Activated CD8-positive, alpha-beta T cell treated with anti-CD3 and anti-CD28 coated beads, Interleukin-2, amount 10 ng/mL, durations not matched to agents 7 days and 5 days (primary cell): Measurements from ENCODE around the gene TUFM. TPM values are rescaled to one million over a fixed set of nuclear protein-coding genes. Genes with fewer than 3 reads are reported as not detected.
A peak's percentile ranks its signal among the peaks of the same experiment; 100 is the strongest.
"Not testable (repeated sequence)": the region's sequence is repeated elsewhere in the genome, so short reads cannot be mapped to it uniquely, and the experiment has no call there.

Experiments used
- ATAC-seq: fragments of 150-1000 bp; cut with Tn5 transposase; one replicate; pipeline ENCODE4 v1.10.0; 2021; ENCODE audit warnings: moderate library complexity
- CTCF ChIA-PET: fragments of 350-600 bp; sonication (Branson Sonifier 250); formaldehyde crosslinking; loops from one replicate; lab custom pipeline; 2021; ENCODE audit warnings: antibody characterized with exemption; lab: Charles Lee
- POLR2A ChIA-PET: fragments of 350-600 bp; sonication (Branson Sonifier 250); formaldehyde crosslinking; loops from one replicate; lab custom pipeline; 2021; ENCODE audit warnings: antibody characterized with exemption; lab: Charles Lee
- DNase-seq: peaks from one replicate; pipeline ENCODE4 v3.0.0-alpha.2; 2020
- H3K27ac Mint-ChIP-seq: one replicate; pipeline ENCODE4 v1.8.0; 2021; ENCODE audit warnings: mild to moderate bottlenecking, mixed read lengths
- H3K27me3 Mint-ChIP-seq: one replicate; pipeline ENCODE4 v1.8.0; 2021; ENCODE audit warnings: low read depth, mixed read lengths
- H3K36me3 Mint-ChIP-seq: one replicate; pipeline ENCODE4 v1.8.0; 2021; ENCODE audit warnings: low read depth, mixed read lengths
- H3K4me1 Mint-ChIP-seq: one replicate; pipeline ENCODE4 v1.8.0; 2021; ENCODE audit warnings: low read depth, mixed read lengths
- H3K4me3 Mint-ChIP-seq: one replicate; pipeline ENCODE4 v1.8.0; 2021; ENCODE audit warnings: mild to moderate bottlenecking, mixed read lengths
- H3K9me3 Mint-ChIP-seq: one replicate; pipeline ENCODE4 v1.8.0; 2022; ENCODE audit warnings: mixed read lengths; ENCODE audit not compliant: insufficient read depth
- total RNA-seq, 2 experiments: library from RNA; stranded (reverse); gene quantifications; one replicate each; pipeline ENCODE4 v1.2.3, GENCODE V29; 2021

The TUFM gene
- total RNA-seq, 2 experiments from 2014 or later = 150 to 153 TPM

DNA sequence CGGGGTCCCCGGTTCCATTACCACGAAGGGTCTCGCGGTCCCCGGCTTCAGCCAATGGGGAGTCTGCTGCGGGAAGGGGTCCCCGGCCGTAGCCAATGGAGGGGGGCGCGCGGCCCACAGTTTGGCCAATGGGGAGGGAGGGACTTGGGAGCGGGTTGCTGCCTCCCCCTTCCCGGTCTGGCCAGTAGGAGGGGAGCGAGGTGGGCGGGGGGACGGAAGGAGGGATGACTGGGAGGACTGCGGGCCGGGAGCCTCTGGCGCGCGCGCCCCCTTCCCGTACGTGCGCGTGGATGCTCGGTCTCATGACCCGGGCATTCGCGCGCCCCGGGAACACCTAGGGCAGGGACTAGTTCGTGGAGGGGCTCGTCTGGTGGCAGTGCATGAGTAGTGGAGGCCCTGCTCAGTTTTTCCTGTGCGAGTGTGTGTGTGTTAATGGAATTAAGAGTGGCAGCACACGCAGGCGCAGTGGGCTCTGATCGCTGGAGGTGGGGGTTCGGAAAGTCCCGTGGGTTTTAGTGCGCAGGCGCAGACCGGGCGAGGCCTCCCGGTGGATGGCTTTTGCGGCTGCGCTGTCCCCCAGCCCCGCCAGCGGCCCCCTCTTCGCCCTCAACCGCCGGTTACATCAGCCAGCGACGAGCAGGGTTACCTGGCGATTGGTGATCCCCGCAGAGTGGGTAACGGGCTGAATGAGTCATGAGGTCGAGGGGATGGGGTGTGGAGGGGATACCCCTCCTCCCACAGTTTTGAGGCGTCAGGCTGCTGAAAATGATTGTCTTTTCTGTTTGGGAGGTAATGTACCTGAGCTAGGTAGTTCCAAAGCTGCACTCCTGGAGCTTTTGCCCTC, 22.1 kb downstream of the TUFM start:
- Mint-ChIP-seq H3K27ac (peak overlapping the region; percentile 96), H3K36me3 (peaks cover 56% of the 10 kb centered on the region), H3K27me3 (no peaks in the 10 kb centered on the region), H3K4me3 (peak overlapping the region; percentile 93), H3K9me3 (no peaks in the 10 kb centered on the region), H3K4me1 (peaks cover 45% of the 10 kb centered on the region)
- peak; percentile 98 for DNase-seq
- ChIA-PET POLR2A (interaction anchor here (0.6 to 4.0 kb wide), 10 partner anchors 8 to 1715 kb away, joined by 3 to 49 read pairs (median 6); partner anchors contain the start of genes CLN3, SH2B1 and TUFM), CTCF (interaction anchor here (1.0 to 4.6 kb wide), 2 partner anchors 23 to 121 kb away, joined by 3 to 27 read pairs; partner anchors contain the start of gene TUFM)
- ATAC-seq = peak; percentile 76

DNA sequence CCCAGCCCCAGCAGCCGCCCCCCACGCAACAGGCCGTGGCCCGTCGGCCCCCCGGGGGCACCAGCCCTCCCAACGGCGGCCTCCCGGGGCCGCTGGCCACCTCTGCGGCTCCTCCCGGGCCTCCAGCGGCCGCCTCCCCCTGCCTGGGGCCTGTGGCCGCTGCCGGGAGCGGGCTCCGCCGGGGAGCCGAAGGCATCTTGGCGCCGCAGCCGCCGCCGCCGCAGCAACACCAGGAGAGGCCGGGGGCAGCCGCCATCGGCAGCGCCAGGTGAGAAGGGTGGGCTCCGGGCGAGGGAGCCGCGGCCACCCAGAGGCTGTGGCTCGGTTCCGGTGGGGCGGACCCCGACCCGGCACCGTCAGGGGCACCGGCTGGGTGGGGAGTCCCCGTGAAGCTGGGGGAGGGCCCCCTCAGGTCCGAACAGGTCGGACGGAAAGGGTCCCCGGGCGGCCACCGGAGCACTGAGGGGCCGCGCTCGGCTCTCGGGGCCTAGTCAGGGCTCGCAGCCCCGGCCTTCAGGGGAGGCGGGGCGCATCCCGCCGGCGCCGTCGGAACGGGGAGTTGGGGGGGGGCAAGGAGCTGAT, 22.8 kb downstream of the TUFM start:
- ChIA-PET POLR2A (interaction anchor here (0.6 to 4.0 kb wide), 19 partner anchors 8 to 1716 kb away, joined by 3 to 49 read pairs (median 5); partner anchors contain the start of genes APOBR, CLN3, NFATC2IP and SH2B1), CTCF (interaction anchor here (1.0 to 4.6 kb wide), 2 partner anchors 23 to 121 kb away, joined by 3 to 27 read pairs; partner anchors contain the start of gene TUFM)
- Mint-ChIP-seq H3K27ac (peak overlapping the region; percentile 96), H3K27me3 (no peaks in the 10 kb centered on the region), H3K36me3 (peaks cover 53% of the 10 kb centered on the region), H3K4me3 (peak overlapping the region; percentile 93), H3K9me3 (no peaks in the 10 kb centered on the region), H3K4me1 (peaks cover 44% of the 10 kb centered on the region)
- DNase-seq (no peak), ATAC-seq (peak; percentile 35)

DNA sequence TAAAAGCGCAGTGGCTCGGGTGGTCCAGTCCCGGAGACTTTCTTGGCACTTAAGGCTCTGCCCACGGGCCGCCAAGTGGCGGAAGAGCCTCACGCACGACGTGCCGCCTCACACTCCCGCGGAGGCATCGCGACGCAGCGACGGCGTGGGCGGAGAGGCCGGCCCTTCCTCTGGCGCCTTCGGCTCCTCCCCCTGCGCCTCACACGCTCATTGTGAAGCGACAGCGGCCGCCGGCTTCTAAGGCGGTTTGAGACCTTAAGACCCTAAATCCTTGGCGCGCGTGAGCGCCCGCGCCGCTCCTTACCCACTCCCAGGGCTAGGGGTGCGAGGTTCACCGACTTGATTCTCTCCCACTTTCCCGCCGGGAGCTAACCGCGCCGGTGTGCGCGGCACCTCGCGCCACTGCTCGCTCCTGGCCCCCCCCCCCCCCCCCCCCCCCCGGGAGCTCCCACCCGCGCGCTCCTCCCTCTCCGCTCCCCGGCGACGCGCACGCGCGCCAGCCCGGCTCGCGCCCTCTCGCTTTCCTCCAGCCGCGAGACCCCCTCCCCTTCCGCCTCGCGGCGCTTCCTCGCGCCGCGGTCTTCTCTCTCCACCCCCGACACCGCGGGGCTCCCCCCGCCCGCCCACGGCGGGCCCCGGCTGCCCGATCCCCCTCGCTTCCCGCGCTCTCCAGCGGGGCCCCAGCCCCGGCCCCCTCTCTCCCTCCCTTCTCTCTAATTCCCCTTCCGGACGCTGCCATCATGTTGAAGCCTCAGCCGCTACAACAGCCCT, 23.4 kb downstream of the TUFM start, which contains the start of gene ATXN2L:
Gene ATXN2L (plus strand): TSS at position 480 of the 771 bp plus-strand sequence. CDS start 261 bp downstream, at position 741.
- CTCF ChIA-PET = interaction anchor here (1.1 to 4.6 kb wide), 2 partner anchors 22 to 122 kb away, joined by 3 to 27 read pairs; no protein-coding TSS in a partner anchor
- ATAC-seq = peak; percentile 62
- H3K9me3 Mint-ChIP-seq = no peaks in the 10 kb centered on the region

DNA sequence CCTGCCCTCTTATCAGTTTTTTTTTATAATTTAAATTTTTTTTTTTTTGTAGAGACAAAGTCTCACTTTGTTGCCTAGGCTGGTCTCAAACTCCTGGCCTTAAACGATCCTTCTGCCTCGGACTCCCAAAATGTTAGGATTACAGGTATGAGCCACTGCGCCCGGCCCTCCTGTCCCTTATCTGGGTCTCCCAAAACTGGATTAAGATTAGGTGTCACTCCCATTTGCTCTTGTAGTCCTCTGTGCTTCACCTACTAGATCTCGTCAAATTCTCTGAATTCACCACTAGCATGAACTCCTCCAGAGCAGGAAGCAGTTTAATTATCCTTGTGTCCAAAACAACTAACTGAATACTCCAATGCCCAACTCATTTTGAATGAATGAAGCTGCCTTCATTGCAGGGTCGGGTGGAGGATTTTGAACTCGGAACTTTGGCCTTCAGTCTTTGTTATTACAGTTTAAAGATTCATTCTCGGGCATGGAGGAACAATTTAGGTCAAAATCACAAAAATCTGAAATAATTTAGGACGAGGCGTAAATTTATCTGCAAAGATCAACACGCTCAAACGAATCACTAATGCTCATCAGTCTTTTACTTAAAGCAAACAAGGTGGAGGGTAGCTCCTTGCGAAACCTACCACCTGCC, 24.2 kb downstream of the TUFM start:
- no peaks in the 10 kb centered on the region for H3K27me3 Mint-ChIP-seq
- POLR2A ChIA-PET = interaction anchor here (0.6 to 4.0 kb wide), 22 partner anchors 9 to 330 kb away, joined by 3 to 49 read pairs (median 4); partner anchors contain the start of genes APOBR, CLN3, NFATC2IP and SGF29
- DNase-seq (no peak), ATAC-seq (no peak)
- no peaks in the 10 kb centered on the region for H3K9me3 Mint-ChIP-seq
- H3K36me3 Mint-ChIP-seq = peaks cover 41% of the 10 kb centered on the region
- peak overlapping the region; percentile 82 for H3K4me3 Mint-ChIP-seq
- H3K4me1 Mint-ChIP-seq = peaks cover 38% of the 10 kb centered on the region
- CTCF ChIA-PET = interaction anchor here (1.1 to 4.6 kb wide), 3 partner anchors 23 to 123 kb away, joined by 3 to 27 read pairs (median 4); no protein-coding TSS in a partner anchor
- H3K27ac Mint-ChIP-seq = peak overlapping the region; percentile 82

More for the DNA sequence above, 23.4 kb downstream of the TUFM start, which contains the start of gene ATXN2L:
- peaks cover 38% of the 10 kb centered on the region for H3K4me1 Mint-ChIP-seq
- peak within 1 kb of the TSS; percentile 93 for H3K4me3 Mint-ChIP-seq
- H3K27me3 Mint-ChIP-seq = no peaks in the 10 kb centered on the region
- POLR2A ChIA-PET = interaction anchor here (0.6 to 4.0 kb wide), 20 partner anchors 9 to 330 kb away, joined by 3 to 49 read pairs (median 4); partner anchors contain the start of genes APOBR, CLN3, NFATC2IP and SH2B1
- peak within 1 kb of the TSS; percentile 96 for H3K27ac Mint-ChIP-seq
- peaks cover 47% of the 10 kb centered on the region for H3K36me3 Mint-ChIP-seq
- peak; percentile 95 for DNase-seq

DNA sequence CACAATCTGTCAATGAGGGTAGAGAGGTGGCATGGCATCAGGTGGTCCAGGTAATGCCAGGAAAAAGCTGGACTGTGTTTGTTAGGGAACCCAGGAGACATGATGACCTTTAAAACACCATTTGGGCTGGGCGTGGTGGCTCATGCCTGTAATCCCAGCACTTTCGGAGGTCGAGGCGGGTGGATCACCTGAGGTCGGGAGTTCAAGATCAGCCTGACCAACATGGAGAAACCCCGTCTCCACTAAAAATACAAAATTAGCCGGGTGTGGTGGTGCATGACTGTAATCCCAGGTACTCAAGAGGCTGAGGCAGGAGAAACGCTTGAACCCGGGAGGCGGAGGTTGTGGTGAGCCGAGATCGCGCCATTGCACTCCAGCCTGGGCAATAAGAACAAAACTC, 25.6 kb downstream of the TUFM start:
- not testable (repeated sequence) for ATAC-seq, H3K27ac Mint-ChIP-seq, DNase-seq, H3K9me3 Mint-ChIP-seq, H3K27me3 Mint-ChIP-seq
- peaks cover 24% of the 10 kb centered on the region for H3K4me1 Mint-ChIP-seq
- ChIA-PET CTCF (interaction anchor here (4.6 kb wide), 1 partner anchor 124 kb away, joined by 27 read pairs; no protein-coding TSS in a partner anchor), POLR2A (interaction anchor here (4.0 kb wide), 1 partner anchor 25 kb away, joined by 49 read pairs; the partner anchor contains the start of gene TUFM)
- peak overlapping the region; percentile 34 for H3K4me3 Mint-ChIP-seq
- H3K36me3 Mint-ChIP-seq = peaks cover 30% of the 10 kb centered on the region

DNA sequence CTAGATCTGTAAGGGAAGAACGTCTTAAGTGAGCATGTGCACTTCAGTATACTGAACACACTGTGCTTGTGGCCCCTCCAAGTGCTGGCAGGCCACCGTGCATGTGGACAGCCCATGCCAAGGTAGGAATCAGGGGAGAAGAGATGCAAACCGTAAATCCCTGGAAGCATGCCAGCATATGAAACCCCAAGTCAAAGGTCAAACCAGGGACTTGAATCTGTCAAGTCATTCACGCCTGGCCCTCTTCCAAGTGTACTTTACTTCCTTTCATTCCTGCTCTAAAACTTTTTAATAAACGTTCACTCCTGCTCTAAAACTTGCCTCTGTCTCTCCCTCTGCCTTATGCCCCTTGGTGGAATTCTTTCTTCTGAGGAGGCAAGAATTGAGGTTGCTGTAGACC, 26.1 kb downstream of the TUFM start:
- no peak for ATAC-seq
- Mint-ChIP-seq H3K36me3 (peaks cover 25% of the 10 kb centered on the region), H3K27ac (no peak overlapping the region), H3K27me3 (no peaks in the 10 kb centered on the region), H3K4me3 (peak overlapping the region; percentile 34), H3K9me3 (no peaks in the 10 kb centered on the region), H3K4me1 (peaks cover 19% of the 10 kb centered on the region)
- ChIA-PET POLR2A (interaction anchor here (4.0 kb wide), 1 partner anchor 26 kb away, joined by 49 read pairs; the partner anchor contains the start of gene TUFM), CTCF (no interaction called here)
- no peak for DNase-seq

DNA sequence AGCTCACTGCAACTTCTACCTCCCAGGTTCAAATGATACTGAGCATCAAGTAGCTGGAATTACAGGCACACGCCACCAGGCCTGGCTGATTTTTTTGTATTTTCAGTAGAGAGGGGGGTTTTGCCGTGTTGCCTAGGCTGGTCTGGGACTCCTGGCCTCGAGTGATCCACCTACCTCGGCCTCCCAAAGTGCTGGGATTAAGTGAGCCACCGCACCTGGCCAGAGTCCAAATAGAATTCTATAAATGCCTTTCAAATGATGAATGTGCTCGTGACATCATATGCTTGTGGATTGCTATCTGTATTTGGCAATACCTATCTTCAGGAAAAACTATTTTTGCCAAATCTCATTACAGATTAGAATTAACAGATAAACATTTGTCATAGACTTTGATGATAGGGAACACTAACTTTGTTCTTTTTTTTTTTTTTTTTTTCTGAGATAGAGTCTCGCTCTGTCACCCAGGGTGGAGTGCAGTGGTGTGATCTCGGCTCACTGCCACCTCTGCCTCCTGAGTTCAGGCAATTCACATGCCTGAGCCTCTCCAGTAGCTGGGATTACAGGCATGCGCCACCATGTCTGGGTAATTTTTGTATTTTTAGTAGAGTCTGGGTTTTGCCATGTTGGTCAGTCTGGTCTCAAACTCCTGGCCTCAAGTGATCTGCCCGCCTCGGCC, 38.6 kb downstream of the TUFM start:
- H3K4me3 Mint-ChIP-seq, H3K9me3 Mint-ChIP-seq, ATAC-seq, H3K27ac Mint-ChIP-seq, H3K36me3 Mint-ChIP-seq, CTCF ChIA-PET, DNase-seq, H3K4me1 Mint-ChIP-seq, POLR2A ChIA-PET, H3K27me3 Mint-ChIP-seq: not testable (repeated sequence)

DNA sequence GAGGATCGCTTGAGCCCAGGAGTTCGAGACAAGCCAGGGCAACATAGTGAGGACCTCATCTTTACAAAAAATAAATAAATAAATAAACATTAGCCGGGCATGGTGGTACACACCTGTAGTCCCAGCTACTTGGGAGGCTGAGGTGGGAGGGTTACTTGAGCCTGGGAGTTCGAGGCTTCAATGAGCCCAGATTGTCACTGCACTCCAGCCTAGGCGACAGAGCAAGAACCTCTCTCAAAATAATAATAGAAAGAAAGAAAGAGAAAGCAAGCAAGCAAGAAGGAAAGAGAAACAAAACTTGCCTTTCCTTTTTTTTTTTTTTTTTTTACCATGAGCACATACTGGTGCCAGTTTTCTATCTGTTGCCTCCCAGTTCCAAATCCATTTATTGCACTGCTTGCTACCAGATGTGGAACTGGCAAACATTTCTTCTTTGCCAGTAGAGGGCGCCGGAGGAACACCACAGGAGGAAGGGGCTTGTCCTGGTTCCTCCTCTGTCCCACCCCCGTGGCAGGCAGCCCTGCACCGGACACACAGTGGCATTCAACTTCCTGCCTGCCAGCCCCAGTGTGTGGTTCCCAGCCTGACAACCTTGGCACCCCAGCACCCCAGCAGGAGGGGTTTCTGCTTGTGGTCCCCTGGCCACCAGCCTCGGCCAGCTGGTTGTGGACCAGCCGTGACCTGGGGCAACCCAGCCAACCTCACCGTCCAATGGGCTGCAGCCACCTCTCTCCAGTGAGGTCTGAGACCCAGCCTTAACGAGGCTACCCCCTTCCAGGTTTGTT, 43.7 kb downstream of the TUFM start:
- peak overlapping the region; percentile 84 for H3K27ac Mint-ChIP-seq
- peak; percentile 90 for ATAC-seq
- CTCF ChIA-PET = not testable (repeated sequence)

More for the DNA sequence above, 43.7 kb downstream of the TUFM start:
- peak overlapping the region; percentile 61 for H3K4me3 Mint-ChIP-seq
- H3K9me3 Mint-ChIP-seq, H3K4me1 Mint-ChIP-seq, H3K27me3 Mint-ChIP-seq, H3K36me3 Mint-ChIP-seq, POLR2A ChIA-PET: not testable (repeated sequence)
- DNase-seq = peak; percentile 81
